SU-DHL-6 (cell line): ENCODE data around the gene PTCD2.

ENCODE experiments used
- H2AFZ ChIP-seq: fragments of 200-600 bp; sonication (generic); 2 replicates; pipeline ENCODE4 v1.6.1; 2014; ENCODE audit warnings: low read depth, mild to moderate bottlenecking, moderate library complexity, mixed read lengths, antibody characterized with exemption, low read length; ENCODE audit not compliant: severe bottlenecking
- H3F3A ChIP-seq: fragments of 200-600 bp; shearing (Covaris generic); 2 replicates; pipeline ENCODE4 v1.6.0; 2016; ENCODE audit warnings: antibody characterized with exemption, mild to moderate bottlenecking; ENCODE audit not compliant: insufficient read depth
- H3K27ac ChIP-seq: fragments of 200-600 bp; sonication (generic); 2 replicates; pipeline ENCODE4 v1.5.1; 2016; ENCODE audit warnings: low read depth, mild to moderate bottlenecking, low read length, moderate library complexity, mixed read lengths
- H3K27me3 ChIP-seq: fragments of 200-600 bp; sonication (generic), shearing (Covaris generic); 2 replicates; pipeline ENCODE4 v1.6.0; 2014; ENCODE audit warnings: mild to moderate bottlenecking, low read length
- H3K36me3 ChIP-seq: fragments of 200-600 bp; sonication (generic); 2 replicates; pipeline ENCODE4 v1.6.1; 2014; ENCODE audit warnings: mild to moderate bottlenecking, low read length, mixed read lengths
- H3K4me2 ChIP-seq: fragments of 300-600, 200-600 bp; shearing (Covaris generic), sonication (generic); 2 replicates; pipeline ENCODE4 v1.6.0; 2014; ENCODE audit warnings: low read length, low read depth, mild to moderate bottlenecking; ENCODE audit not compliant: poor library complexity, severe bottlenecking
- H3K4me3 ChIP-seq: fragments of 200-600 bp; sonication (generic); 2 replicates; pipeline ENCODE4 v1.5.1; 2014; ENCODE audit warnings: antibody characterized with exemption, low read length, mild to moderate bottlenecking, mixed read lengths; ENCODE audit not compliant: insufficient read depth, poor library complexity, severe bottlenecking
- H3K79me2 ChIP-seq: fragments of 200-600 bp; sonication (generic); 2 replicates; pipeline ENCODE4 v1.6.1; 2014; ENCODE audit warnings: mild to moderate bottlenecking, low read length, moderate library complexity; ENCODE audit not compliant: insufficient read depth
- H3K9ac ChIP-seq: fragments of 200-600 bp; sonication (generic); 2 replicates; pipeline ENCODE4 v1.7.0; 2014; ENCODE audit warnings: mild to moderate bottlenecking, low read length
- H3K9me2 ChIP-seq: fragments of 200-600 bp; sonication (generic); replicated peaks from 2 replicates; pipeline ENCODE4 v1.6.1; 2014; ENCODE audit warnings: low read length; ENCODE audit not compliant: insufficient read depth
- H3K9me3 ChIP-seq: fragments of 200-600 bp; sonication (generic); 2 replicates; pipeline ENCODE4 v1.6.1; 2014; ENCODE audit warnings: low read length, mixed read lengths; ENCODE audit not compliant: insufficient read depth
- H4K20me1 ChIP-seq: fragments of 200-600 bp; sonication (generic); 2 replicates; pipeline ENCODE4 v1.6.1; 2014; ENCODE audit warnings: low read depth, mild to moderate bottlenecking, antibody characterized with exemption, low read length, moderate library complexity, mixed read lengths
- CTCF ChIP-seq: fragments of 200-600 bp; sonication (generic); IDR thresholded peaks from one replicate; pipeline ENCODE4 v1.5.1; 2017; ENCODE audit warnings: antibody characterized with exemption, mild to moderate bottlenecking, low read length, moderate library complexity; ENCODE audit not compliant: insufficient read depth, poor library complexity, severe bottlenecking
- EZH2phosphoT487 ChIP-seq: fragments of 200-600 bp; sonication (generic), shearing (Covaris generic); conservative IDR thresholded peaks from 2 replicates; pipeline ENCODE4 v1.6.1; 2018; ENCODE audit warnings: mild to moderate bottlenecking, antibody characterized with exemption, low read length, moderate library complexity, mixed read lengths

Gene PTCD2

GRCh38 chr5:72417333-72418062, 97.3 kb downstream of the PTCD2 start:
- no peak overlapping the region for H3K4me3 ChIP-seq
- TF ChIP-seq EZH2phosphoT487, result no peak
- no peak for TF ChIP-seq CTCF
- no peaks in the 10 kb centered on the region for H3K36me3 ChIP-seq
- H3K9me3 ChIP-seq, result no peaks in the 10 kb centered on the region
- H3K79me2 ChIP-seq, result no peaks in the 10 kb centered on the region
- no peak overlapping the region for H3K9ac ChIP-seq
- H3K27me3 ChIP-seq, result no peaks in the 10 kb centered on the region
- H4K20me1 ChIP-seq, result no peaks in the 10 kb centered on the region
- no peaks in the 10 kb centered on the region for H3K9me2 ChIP-seq
- H3K27ac ChIP-seq, result no peak overlapping the region
- no peaks in the 10 kb centered on the region for H3F3A ChIP-seq
- no peak overlapping the region for H2AFZ ChIP-seq
- H3K4me2 ChIP-seq, result no peak overlapping the region
